Measurements from ENCODE around the gene VRK1. TPM values are rescaled to one million over a fixed set of nuclear protein-coding genes. Genes with fewer than 3 reads are reported as not detected.

The VRK1 gene
- total and polyA plus RNA-seq, 10 of the 15 experiments (the other 5 are each of a cell fraction or from before 2014, with no cell fraction given), result 50.9 to 137 (median 84.7) TPM

DNA sequence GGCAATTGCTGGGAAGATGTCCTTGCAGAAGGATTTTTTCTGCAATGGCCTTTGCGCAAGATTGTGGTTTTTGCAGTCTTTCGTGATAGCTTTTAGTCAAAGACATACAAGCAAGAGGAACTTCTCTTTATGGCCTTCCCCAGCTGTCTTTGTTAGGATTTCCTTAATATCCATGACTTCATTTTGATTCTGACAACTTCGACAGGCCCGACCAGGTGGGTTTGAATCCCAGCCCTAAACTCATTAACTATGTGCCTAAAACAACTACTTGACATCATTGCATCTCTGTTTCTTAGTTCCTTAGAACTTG lies 13.3 kb upstream of the VRK1 start:
- in situ Hi-C loops (cut with MboI) (no loop called here), intact Hi-C loops (cut with micrococcal nuclease; ENCODE audit: unreplicated experiment) (no loop called here)
- Histone ChIP-seq H3K4me1 (ENCODE audit: control insufficient read depth, insufficient read depth, low read length) (no peaks in the 10 kb centered on the region), H3K36me3 (ENCODE audit: control insufficient read depth in 2 of 2, insufficient read depth in 2 of 2, low read length in 1 of 2) (no peaks in the 10 kb centered on the region), H3K9me3 (replicated peaks; ENCODE audit: control insufficient read depth, insufficient read depth, low read length) (no peaks in the 10 kb centered on the region), H3K4me2 (ENCODE audit: control insufficient read depth, insufficient read depth) (no peak overlapping the region), H3K27me3 (replicated peaks in 1 of 2; ENCODE audit: control insufficient read depth in 2 of 2, insufficient read depth in 2 of 2, low read length in 1 of 2) (peaks cover 0 to 2% of the 10 kb centered on the region in 2 experiments; a peak in 1 of 4 replicates), H3K9ac (ENCODE audit: control insufficient read depth, insufficient read depth, low read length) (no peak overlapping the region), H3K4me3 (no peak overlapping the region), H3K27ac (ENCODE audit: control insufficient read depth, insufficient read depth) (no peak overlapping the region), H2AFZ (ENCODE audit: control insufficient read depth, low read depth, low read length) (no peak overlapping the region), H4K20me1 (ENCODE audit: control insufficient read depth, insufficient read depth) (no peaks in the 10 kb centered on the region), H3K79me2 (ENCODE audit: control insufficient read depth, insufficient read depth, low read length) (no peaks in the 10 kb centered on the region)
- RAD21 ChIA-PET (ENCODE audit: unreplicated experiment), result interaction anchor here (1.8 kb wide), 1 partner anchor 69 kb away, joined by 5 read pairs; no protein-coding TSS in a partner anchor
- no TSS peak for BruUV-seq (replicated peaks)
- TF ChIP-seq, protein P1, sequence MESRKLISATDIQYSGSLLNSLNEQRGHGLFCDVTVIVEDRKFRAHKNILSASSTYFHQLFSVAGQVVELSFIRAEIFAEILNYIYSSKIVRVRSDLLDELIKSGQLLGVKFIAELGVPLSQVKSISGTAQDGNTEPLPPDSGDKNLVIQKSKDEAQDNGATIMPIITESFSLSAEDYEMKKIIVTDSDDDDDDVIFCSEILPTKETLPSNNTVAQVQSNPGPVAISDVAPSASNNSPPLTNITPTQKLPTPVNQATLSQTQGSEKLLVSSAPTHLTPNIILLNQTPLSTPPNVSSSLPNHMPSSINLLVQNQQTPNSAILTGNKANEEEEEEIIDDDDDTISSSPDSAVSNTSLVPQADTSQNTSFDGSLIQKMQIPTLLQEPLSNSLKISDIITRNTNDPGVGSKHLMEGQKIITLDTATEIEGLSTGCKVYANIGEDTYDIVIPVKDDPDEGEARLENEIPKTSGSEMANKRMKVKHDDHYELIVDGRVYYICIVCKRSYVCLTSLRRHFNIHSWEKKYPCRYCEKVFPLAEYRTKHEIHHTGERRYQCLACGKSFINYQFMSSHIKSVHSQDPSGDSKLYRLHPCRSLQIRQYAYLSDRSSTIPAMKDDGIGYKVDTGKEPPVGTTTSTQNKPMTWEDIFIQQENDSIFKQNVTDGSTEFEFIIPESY (IDR thresholded peaks at IDR 0.05), result no peak
- TF ChIP-seq SMC3 (IDR thresholded peaks at IDR 0.05; ENCODE audit: borderline replicate concordance, low read length) (no peak), RAD21 (IDR thresholded peaks at IDR 0.05; ENCODE audit: insufficient read depth, low read depth, low read length) (no peak), POLR2AphosphoS2 (IDR thresholded peaks at IDR 0.05; ENCODE audit: low read depth, low read length) (no peak), SIX5 (IDR thresholded peaks at IDR 0.05; ENCODE audit: low read depth, low read length, severe bottlenecking) (no peak), CBX5 (IDR thresholded peaks at IDR 0.05; ENCODE audit: low read depth) (no peak)
- no peak for ATAC-seq
- SMC1A ChIA-PET (ENCODE audit: uncharacterized antibody, unreplicated experiment), result no interaction called here
- POLR2A ChIA-PET, result no interaction called here
- CTCF ChIA-PET, result interaction anchor here (1.0 kb wide), 1 partner anchor 68 kb away, joined by 3 read pairs; no protein-coding TSS in a partner anchor
- no peak for FAIRE-seq
- WGBS (ENCODE audit: insufficient coverage, insufficient replicate concordance, low lambda C conversion rate, missing lambda C conversion rate), result 19% methylated on average over 4 of the region's 4 CpGs
- DNase-seq (ENCODE audit: low read depth, low spot score), result no peak

DNA sequence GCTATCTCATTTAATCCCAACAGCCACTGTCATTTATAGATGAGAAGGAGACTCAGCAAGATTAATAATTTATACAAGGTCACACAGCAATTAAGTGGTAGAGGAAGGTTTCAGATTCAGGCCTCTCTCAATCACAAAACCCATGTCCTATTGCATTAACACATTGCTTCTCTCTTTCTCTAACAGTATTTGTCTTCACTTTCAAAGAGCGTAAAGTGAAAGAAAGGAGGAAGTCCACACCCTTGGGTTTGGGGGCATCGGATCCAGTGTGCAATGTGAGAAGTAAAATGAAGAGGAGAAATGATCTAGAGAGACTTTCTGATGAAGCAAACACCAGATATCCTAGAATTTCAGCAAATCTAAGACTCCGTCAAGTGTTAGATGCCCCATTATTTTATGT lies 7.0 kb upstream of the VRK1 start:
- in situ Hi-C loops (cut with MboI), result no loop called here
- TF ChIP-seq RAD51 (IDR thresholded peaks at IDR 0.05), result no peak
- no peak for TF ChIP-seq RB1 (IDR thresholded peaks at IDR 0.05; ENCODE audit: borderline replicate concordance)
- TF ChIP-seq TCF7 (IDR thresholded peaks at IDR 0.05; ENCODE audit: borderline replicate concordance), result no peak
- TF ChIP-seq SRF (IDR thresholded peaks at IDR 0.05; ENCODE audit: low read depth in 2 of 2, low read length in 2 of 2), result no peak
- TF ChIP-seq, protein P2, sequence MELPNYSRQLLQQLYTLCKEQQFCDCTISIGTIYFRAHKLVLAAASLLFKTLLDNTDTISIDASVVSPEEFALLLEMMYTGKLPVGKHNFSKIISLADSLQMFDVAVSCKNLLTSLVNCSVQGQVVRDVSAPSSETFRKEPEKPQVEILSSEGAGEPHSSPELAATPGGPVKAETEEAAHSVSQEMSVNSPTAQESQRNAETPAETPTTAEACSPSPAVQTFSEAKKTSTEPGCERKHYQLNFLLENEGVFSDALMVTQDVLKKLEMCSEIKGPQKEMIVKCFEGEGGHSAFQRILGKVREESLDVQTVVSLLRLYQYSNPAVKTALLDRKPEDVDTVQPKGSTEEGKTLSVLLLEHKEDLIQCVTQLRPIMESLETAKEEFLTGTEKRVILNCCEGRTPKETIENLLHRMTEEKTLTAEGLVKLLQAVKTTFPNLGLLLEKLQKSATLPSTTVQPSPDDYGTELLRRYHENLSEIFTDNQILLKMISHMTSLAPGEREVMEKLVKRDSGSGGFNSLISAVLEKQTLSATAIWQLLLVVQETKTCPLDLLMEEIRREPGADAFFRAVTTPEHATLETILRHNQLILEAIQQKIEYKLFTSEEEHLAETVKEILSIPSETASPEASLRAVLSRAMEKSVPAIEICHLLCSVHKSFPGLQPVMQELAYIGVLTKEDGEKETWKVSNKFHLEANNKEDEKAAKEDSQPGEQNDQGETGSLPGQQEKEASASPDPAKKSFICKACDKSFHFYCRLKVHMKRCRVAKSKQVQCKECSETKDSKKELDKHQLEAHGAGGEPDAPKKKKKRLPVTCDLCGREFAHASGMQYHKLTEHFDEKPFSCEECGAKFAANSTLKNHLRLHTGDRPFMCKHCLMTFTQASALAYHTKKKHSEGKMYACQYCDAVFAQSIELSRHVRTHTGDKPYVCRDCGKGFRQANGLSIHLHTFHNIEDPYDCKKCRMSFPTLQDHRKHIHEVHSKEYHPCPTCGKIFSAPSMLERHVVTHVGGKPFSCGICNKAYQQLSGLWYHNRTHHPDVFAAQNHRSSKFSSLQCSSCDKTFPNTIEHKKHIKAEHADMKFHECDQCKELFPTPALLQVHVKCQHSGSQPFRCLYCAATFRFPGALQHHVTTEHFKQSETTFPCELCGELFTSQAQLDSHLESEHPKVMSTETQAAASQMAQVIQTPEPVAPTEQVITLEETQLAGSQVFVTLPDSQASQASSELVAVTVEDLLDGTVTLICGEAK (IDR thresholded peaks at IDR 0.05; ENCODE audit: borderline replicate concordance), result no peak
- TF ChIP-seq, protein P3, sequence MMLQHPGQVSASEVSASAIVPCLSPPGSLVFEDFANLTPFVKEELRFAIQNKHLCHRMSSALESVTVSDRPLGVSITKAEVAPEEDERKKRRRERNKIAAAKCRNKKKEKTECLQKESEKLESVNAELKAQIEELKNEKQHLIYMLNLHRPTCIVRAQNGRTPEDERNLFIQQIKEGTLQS (IDR thresholded peaks at IDR 0.05; ENCODE audit: borderline replicate concordance, extremely low read depth, low read depth, low read length), result no peak

More for the DNA sequence above, 7.0 kb upstream of the VRK1 start:
- Histone ChIP-seq H3K9me3 (replicated peaks; ENCODE audit: control insufficient read depth, insufficient read depth, low read length) (no peaks in the 10 kb centered on the region), H3K27me3 (replicated peaks in 1 of 2; ENCODE audit: control insufficient read depth in 2 of 2, insufficient read depth in 2 of 2, low read length in 1 of 2) (peaks cover 0 to 2% of the 10 kb centered on the region in 2 experiments; a peak in 1 of 4 replicates), H4K20me1 (ENCODE audit: control insufficient read depth, insufficient read depth) (no peaks in the 10 kb centered on the region), H3K4me3 (no peak overlapping the region), H3K79me2 (ENCODE audit: control insufficient read depth, insufficient read depth, low read length) (no peaks in the 10 kb centered on the region), H3K4me1 (ENCODE audit: control insufficient read depth, insufficient read depth, low read length) (no peaks in the 10 kb centered on the region; the same call in 1 of the 2 replicates), H2AFZ (ENCODE audit: control insufficient read depth, low read depth, low read length) (no peak overlapping the region), H3K9ac (ENCODE audit: control insufficient read depth, insufficient read depth, low read length) (no peak overlapping the region), H3K36me3 (ENCODE audit: control insufficient read depth in 2 of 2, insufficient read depth in 2 of 2, low read length in 1 of 2) (no peaks in the 10 kb centered on the region), H3K4me2 (ENCODE audit: control insufficient read depth, insufficient read depth) (no peak overlapping the region), H3K27ac (ENCODE audit: control insufficient read depth, insufficient read depth) (no peak overlapping the region)
- intact Hi-C loops (cut with micrococcal nuclease; ENCODE audit: unreplicated experiment), result no loop called here
- ChIA-PET RAD21 (ENCODE audit: unreplicated experiment) (interaction anchor here (3.1 kb wide), 1 partner anchor 63 kb away, joined by 9 read pairs; no protein-coding TSS in a partner anchor), POLR2A (no interaction called here), CTCF (no interaction called here), SMC1A (ENCODE audit: uncharacterized antibody, unreplicated experiment) (no interaction called here)
- ATAC-seq, result no peak
- no peak for FAIRE-seq
- 13% methylated on average over 3 of the region's 3 CpGs for WGBS (ENCODE audit: insufficient coverage, insufficient replicate concordance, low lambda C conversion rate, missing lambda C conversion rate)
- no TSS peak for BruUV-seq (replicated peaks)
- DNase-seq (ENCODE audit: low read depth, low spot score), result no peak

Data from GM12878 (cell line).